Activated CD4-positive, alpha-beta memory T cell treated with anti-CD3 and anti-CD28 coated beads for 36 hours (primary cell): ENCODE measurements around the gene TDRKH. TPM values are rescaled to one million over a fixed set of nuclear protein-coding genes. Genes with fewer than 3 reads are reported as not detected.

ENCODE experiments used
- CTCF ChIA-PET: fragments of 350-600 bp; sonication (Branson Sonifier 250); formaldehyde crosslinking; loops from one replicate; lab custom pipeline; 2021; ENCODE audit warnings: antibody characterized with exemption, inconsistent platforms; lab: Charles Lee
- POLR2A ChIA-PET: fragments of 350-600 bp; sonication (Branson Sonifier 250); formaldehyde crosslinking; loops from one replicate; lab custom pipeline; 2021; ENCODE audit warnings: antibody characterized with exemption; lab: Charles Lee
- DNase-seq: peaks from one replicate; pipeline ENCODE4 v3.0.0-alpha.2; 2020
- H3K27ac Mint-ChIP-seq: one replicate; pipeline ENCODE4 v1.8.0; 2021; ENCODE audit warnings: mixed read lengths
- H3K27me3 Mint-ChIP-seq: one replicate; pipeline ENCODE4 v1.8.0; 2021; ENCODE audit warnings: mixed read lengths
- H3K36me3 Mint-ChIP-seq: one replicate; pipeline ENCODE4 v1.8.0; 2021; ENCODE audit warnings: mixed read lengths
- H3K4me1 Mint-ChIP-seq: one replicate; pipeline ENCODE4 v1.8.0; 2021; ENCODE audit warnings: low read depth, mixed read lengths
- H3K4me3 Mint-ChIP-seq: one replicate; pipeline ENCODE4 v1.8.0; 2021; ENCODE audit warnings: mild to moderate bottlenecking, mixed read lengths
- H3K9me3 Mint-ChIP-seq: one replicate; pipeline ENCODE4 v1.8.0; 2021; ENCODE audit warnings: mixed read lengths
- intact Hi-C: fragments of 100-400 bp; cut with micrococcal nuclease; formaldehyde crosslinking; loops from one replicate; pipeline ENCODE4 v1.15.1; 2023
- total RNA-seq, 2 experiments: library from RNA; stranded (reverse); gene quantifications; one replicate each; pipeline ENCODE4 v1.2.3, GENCODE V29; 2021

The TDRKH gene
- total RNA-seq, 2 experiments from 2014 or later: 30.6 to 32.4 TPM

GRCh38 chr1:151728151-151729054, 61.9 kb downstream of the TDRKH start:
- H3K36me3 Mint-ChIP-seq: no peaks in the 10 kb centered on the region
- intact Hi-C loops: no loop called here
- ChIA-PET POLR2A (no interaction called here), CTCF (interaction anchor here (3.0 kb wide), 1 partner anchor 109 kb away, joined by 8 read pairs; no protein-coding TSS in a partner anchor)
- peaks cover 41% of the 10 kb centered on the region for H3K27me3 Mint-ChIP-seq
- H3K9me3 Mint-ChIP-seq: no peaks in the 10 kb centered on the region
- DNase-seq: no peak
- H3K4me3 Mint-ChIP-seq: no peak overlapping the region
- no peaks in the 10 kb centered on the region for H3K4me1 Mint-ChIP-seq
- no peak overlapping the region for H3K27ac Mint-ChIP-seq

GRCh38 chr1:151723726-151724370, 66.5 kb downstream of the TDRKH start:
- CTCF ChIA-PET: interaction anchor here (3.1 kb wide), 1 partner anchor 10 kb away, joined by 13 read pairs; no protein-coding TSS in a partner anchor
- H3K27ac Mint-ChIP-seq: no peak overlapping the region
- intact Hi-C loops: no loop called here

More at GRCh38 chr1:151723726-151724370, 66.5 kb downstream of the TDRKH start:
- H3K9me3 Mint-ChIP-seq: no peaks in the 10 kb centered on the region
- H3K36me3 Mint-ChIP-seq: no peaks in the 10 kb centered on the region
- H3K27me3 Mint-ChIP-seq: peaks cover 44% of the 10 kb centered on the region
- no peak overlapping the region for H3K4me3 Mint-ChIP-seq
- POLR2A ChIA-PET: no interaction called here
- H3K4me1 Mint-ChIP-seq: peaks cover 16% of the 10 kb centered on the region
- no peak for DNase-seq

Other genes starting within 250 kb of the TDRKH start
- 10 to 100 TPM; 27.1 to 30.7 TPM for gene SNX27, start 178.4 kb downstream of the TDRKH start, total RNA-seq
- gene CELF3, start 73.7 kb downstream of the TDRKH start, total RNA-seq: not detected
- gene RIIAD1, start 69.0 kb downstream of the TDRKH start, total RNA-seq: not detected
- gene MRPL9, start 27.0 kb downstream of the TDRKH start, total RNA-seq: 100 to 1,000 TPM; 135 to 154 TPM
- under 1 TPM; 0.33 to 0.39 TPM for gene LINGO4, start 14.9 kb upstream of the TDRKH start, total RNA-seq
- gene RORC, start 41.3 kb upstream of the TDRKH start, total RNA-seq: 10 to 100 TPM in 1 of 2 experiments, 1 to 10 TPM in 1; 9.9 to 10.9 TPM
- 1 to 10 TPM; 3.3 to 3.9 TPM for gene C2CD4D, start 49.3 kb upstream of the TDRKH start, total RNA-seq
- gene THEM5, start 63.2 kb upstream of the TDRKH start, total RNA-seq: not detected
- 10 to 100 TPM; 19.6 to 24.9 TPM for gene THEM4, start 119.0 kb upstream of the TDRKH start, total RNA-seq
- gene S100A10, start 203.4 kb upstream of the TDRKH start, total RNA-seq: 100 to 1,000 TPM; 257 to 270 TPM
- 100 to 1,000 TPM; 460 to 477 TPM for gene S100A11, start 246.5 kb upstream of the TDRKH start, total RNA-seq